C4-2B (cell line): ENCODE data around the gene TPI1.

Source experiments
- ZFX ChIP-seq: fragments of 450-650 bp; IDR thresholded peaks from 2 replicates; pipeline ENCODE4 v1.6.1; 2017
- TF ChIP-seq, protein P1 (sequence below): fragments of 450-650 bp; conservative IDR thresholded peaks from 2 replicates; pipeline ENCODE4 v1.5.1; 2017; ENCODE audit warnings: mild to moderate bottlenecking

DNA sequence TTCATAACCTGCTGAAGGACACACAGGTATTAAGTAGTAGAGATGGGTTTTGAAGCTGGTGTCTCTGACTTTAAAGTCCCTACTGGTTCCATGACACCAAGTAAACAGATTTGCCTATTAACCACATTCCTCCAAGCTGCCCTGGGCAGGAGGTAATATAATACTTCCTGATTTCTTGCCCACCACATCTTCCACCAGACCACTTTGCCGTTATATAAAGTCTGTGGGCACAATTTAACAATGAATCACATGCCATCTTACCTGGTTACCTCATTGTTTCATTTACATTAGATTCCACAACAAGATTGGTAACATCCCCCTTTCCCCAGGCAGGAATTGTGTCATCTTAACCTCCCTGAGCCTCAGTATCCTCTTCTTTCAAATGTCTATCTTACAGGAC is 36.4 kb downstream of the TPI1 start:
- no peak for TF ChIP-seq ZFX
- TF ChIP-seq, protein P1, sequence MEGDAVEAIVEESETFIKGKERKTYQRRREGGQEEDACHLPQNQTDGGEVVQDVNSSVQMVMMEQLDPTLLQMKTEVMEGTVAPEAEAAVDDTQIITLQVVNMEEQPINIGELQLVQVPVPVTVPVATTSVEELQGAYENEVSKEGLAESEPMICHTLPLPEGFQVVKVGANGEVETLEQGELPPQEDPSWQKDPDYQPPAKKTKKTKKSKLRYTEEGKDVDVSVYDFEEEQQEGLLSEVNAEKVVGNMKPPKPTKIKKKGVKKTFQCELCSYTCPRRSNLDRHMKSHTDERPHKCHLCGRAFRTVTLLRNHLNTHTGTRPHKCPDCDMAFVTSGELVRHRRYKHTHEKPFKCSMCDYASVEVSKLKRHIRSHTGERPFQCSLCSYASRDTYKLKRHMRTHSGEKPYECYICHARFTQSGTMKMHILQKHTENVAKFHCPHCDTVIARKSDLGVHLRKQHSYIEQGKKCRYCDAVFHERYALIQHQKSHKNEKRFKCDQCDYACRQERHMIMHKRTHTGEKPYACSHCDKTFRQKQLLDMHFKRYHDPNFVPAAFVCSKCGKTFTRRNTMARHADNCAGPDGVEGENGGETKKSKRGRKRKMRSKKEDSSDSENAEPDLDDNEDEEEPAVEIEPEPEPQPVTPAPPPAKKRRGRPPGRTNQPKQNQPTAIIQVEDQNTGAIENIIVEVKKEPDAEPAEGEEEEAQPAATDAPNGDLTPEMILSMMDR: no peak
